ENCODE data around the gene ZNF648.
A peak's percentile ranks its signal among the peaks of the same experiment; 100 is the strongest.
"Not testable (repeated sequence)": the region's sequence is repeated elsewhere in the genome, so short reads cannot be mapped to it uniquely, and the experiment has no call there.

The ZNF648 gene, protein sequence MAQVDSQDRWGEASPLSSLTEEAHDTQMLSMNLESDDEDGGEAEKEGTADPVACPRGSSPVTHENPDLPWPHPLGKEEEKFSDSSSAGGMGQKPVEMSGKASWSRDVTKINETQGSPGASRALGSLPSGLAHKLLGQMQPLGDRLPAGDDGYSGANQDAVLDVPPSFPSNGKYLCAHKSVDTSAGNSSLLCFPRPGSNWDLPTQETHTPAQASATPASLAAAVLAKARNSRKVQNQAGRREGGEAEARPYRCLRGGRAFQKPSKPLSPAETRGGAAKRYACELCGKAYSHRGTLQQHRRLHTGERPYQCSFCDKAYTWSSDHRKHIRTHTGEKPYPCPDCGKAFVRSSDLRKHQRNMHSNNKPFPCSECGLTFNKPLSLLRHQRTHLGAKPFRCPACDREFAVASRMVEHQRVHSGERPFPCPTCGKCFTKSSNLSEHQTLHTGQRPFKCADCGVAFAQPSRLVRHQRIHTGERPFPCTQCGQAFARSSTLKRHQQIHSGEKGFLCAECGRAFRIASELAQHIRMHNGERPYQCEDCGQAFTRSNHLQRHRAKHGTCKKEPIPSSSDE

DNA sequence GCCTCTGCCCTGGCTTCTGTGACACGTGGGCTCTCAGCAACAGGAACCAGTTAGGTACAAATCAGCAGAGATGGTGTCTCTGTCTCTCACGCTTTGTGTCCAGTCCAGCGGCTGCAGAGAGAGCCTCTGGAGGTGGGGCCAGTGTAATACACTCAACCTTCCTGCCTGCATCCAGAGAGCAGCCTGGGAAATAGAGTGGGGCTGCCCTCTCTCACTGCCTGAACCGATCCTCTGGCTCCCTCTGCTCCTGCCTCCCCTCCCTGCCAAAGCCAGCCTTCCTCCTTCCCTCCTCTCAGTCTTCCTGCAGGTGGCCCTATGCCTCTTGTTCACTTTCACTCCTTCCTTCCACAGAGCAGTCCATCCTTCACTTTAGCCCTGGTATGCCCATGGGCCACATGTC is at the start of gene ZNF648:
Gene ZNF648 (minus strand): TSS at position 119 of the 400 bp plus-strand sequence. CDS start 3,702 bp downstream, outside the sequence.
- no peak for DNase-seq

DNA sequence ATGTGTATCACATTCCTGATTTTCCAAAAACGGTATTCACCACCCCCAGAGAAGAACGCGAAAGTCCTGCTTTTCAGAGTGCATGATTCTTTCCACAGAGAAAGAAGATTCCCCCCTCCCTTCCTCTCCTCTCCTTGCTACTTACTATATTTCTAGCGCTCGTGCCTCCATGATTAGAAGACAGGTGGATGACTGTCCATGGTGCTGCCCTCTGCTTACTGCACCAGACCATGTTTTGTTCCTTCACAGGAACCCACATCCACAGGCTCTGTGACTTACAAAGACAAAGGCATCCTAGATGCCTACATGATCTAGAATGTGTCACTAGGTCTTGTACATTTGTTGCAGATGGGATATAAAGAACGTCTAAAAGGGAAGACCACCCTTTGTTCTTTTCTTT is 49.1 kb upstream of the ZNF648 start:
- DNase-seq: no peak

DNA sequence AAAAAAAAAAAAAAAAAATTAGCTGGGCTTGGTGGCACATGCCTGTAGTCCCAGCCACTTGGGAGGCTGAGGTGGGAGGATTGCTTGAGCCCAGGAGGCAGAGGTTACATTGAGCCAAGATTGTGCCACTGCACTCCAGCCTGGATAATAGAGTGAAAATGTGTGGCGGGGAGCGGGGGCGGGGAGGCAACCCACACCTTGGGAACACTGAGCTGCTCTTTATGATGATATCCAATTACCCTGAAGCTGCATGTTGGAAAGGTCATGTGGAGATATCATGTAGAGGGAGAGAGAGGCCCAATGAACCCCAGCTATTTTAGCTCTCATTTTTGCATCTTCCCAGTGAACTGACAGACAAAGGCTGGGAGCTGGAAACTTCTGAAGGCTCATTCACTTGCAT is 48.3 kb upstream of the ZNF648 start:
- DNase-seq: no peak

DNA sequence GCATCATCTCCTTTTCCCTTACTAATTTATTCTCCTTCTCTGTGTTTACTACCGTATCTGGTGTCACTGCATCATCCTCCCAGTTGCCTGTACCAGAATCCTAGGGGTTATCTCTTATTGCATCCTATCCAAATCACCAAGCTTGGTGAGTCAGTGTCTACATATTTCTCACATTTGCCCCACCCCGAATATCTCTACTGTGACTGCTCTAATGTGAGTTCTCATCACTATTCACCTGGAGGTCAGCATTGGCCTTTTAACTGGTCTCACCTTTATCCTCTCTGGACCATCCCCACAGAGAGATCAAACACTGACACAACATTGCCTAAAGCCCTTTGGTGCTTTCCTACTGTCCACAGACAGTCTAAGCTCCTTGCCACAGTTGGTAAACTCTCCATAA is 45.7 kb upstream of the ZNF648 start:
- DNase-seq: no peak

DNA sequence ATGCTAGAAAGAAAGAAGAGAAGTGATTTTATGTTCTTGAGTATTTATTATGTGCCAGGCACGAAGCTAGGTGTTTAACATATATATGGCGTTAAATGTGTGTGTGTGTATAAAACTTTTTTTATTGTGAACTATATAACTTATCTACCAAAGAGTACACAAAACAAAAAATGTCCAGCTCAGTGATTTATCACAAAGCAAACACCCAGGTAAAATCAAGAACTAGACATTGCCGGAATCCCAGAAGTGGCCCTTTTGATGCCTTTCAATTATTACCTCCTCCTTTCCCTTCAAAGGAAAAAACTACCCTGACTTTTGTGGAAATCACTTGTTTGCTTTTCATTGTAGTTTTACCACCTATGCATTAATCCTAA is 40.5 kb upstream of the ZNF648 start:
- no peak for DNase-seq

DNA sequence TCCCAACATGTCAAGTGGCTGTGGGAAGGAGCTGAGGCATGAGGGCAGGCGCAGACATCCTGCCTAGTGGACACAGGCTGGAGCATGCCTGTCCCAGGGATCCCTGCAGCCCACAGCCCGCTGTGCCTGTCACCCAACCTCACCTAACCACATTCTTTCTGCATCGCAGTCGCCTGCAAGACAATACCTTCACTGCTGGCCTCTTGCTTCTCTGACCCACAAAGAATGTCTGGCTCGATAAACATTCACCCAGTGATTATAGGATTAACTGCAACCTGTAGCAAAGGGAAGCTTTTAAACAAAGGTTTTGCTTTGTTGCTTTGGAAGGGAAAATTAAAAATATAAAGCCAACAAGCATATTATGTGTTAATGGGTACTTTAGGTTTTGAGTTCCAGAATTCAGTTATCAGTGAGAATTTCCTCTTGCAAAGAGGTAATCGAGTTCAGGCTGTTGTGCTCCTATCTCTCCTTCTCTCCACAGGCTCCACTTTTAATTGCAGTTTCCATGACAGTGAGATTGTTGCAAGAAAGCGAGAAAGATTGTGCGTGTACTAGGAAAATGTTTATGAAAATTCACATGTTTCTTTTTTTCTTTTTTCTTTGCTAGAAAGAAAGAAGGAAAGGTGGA is 40.0 kb upstream of the ZNF648 start:
- DNase-seq: no peak

DNA sequence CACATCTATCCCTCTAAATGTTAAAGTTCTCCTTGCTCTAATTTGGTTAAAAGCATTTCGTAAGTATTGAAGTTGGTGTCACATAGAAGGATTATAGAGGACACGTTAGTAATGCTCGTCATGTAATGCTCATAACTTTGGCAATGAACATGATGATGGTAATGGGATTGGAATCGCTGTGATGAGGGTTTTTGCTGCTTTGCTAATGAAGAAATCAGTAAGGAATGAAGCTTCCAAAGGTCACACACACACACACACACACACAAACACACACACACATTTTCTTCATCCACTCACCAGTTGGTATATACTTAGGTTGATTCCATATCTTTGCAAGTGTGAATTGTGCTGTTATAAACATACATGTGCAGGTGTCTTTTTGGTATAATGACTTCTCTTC is 36.8 kb upstream of the ZNF648 start:
- no peak for DNase-seq

DNA sequence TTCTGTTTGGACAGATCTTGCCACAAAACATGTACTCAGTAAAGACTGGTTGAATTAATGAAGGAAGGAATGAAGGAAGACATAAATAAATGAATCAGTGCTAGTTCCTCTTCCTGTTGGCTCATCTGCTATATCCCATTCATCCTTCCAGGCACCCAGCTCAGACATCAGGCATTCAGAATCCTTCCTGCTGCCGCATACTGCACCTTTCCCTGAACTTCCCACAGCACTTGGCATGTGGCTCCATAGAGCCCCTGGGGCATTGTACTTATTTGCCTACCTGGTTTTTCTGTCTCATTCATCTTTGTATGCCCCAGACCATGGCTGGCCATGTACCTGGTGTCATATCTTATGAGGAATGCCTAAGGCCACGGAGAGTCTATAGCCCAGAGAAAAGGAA is 34.4 kb upstream of the ZNF648 start:
- no peak for DNase-seq

DNA sequence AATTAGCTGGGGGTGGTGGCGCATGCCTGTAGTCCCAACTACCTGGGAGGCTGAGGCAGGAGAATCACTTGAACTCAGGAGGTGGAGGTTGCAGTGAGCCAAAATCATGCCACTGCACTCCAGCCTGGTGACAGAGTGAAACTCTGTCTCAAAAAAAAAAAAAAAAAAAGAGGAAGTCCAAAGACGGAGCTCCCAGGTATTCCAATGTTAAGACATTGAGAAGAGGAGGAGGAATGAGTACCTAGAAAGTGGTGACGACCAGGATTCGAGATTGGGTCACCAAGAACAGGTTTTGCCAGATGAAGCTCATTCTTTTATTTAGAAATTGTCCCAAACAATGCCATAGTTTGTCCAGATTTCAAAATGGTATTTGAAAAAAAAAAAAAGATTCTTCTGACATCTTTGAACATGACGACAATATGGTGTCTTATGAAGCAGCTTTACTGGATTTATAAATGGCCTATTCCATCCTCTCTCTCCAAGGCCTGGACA is 33.0 kb upstream of the ZNF648 start:
- DNase-seq: not testable (repeated sequence)

DNA sequence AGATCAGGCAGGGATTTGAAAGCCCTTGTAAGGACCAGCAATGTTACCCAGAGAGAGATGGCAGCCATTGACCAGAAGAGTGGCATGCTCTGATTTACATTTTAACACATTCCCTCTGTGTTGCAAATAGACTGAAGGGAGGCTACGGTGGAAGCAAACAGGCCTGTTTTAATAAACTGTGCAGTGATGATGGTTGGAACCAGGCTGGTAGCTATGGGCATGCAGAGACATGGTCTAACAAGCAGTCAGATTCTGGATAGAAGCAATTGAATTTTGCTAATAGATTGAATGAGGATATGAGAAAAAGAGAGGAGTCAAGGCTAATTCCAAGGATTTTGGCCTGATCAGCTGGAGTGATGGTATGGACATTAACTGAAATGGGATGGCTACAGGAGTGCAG is 32.3 kb upstream of the ZNF648 start:
- no peak for DNase-seq

DNA sequence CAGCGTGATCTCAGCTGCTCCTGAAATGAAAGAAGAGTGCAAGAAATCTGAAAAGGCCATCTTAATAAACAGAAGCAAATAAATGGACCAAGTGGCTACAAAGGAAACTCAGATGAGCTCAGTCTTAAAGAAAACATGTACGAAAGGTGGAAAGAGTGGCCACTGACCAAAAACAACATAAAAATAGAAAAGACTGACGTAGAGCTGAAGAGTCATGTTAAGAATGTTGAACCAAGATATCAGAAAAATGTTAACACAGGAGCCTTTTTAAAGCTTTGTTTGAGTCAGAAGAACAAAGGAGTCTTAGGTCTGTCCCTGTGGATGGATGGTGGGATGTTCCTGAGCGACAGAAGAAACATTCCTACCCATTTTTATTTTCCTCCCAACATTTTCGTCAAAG is 30.8 kb upstream of the ZNF648 start:
- no peak for DNase-seq

DNA sequence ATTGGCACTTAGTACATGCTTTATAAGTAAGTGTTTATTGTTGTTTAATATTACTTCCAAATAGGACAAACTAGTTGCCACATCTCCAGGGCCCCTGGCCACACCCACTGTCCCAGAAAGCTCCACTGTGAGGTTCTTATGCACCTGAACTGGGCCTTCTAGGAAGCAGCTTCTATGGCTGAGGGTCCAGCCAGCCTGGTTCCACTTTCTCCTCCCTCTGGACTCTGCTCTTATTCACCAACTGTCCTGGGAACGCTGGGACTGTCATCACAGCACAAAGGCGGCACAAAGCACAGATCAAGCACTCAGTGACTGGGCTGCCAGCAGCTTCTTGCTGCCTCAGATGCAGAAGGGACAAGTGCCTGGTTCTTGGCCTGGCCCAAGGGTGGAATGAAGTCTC is 29.6 kb upstream of the ZNF648 start:
- no peak for DNase-seq

DNA sequence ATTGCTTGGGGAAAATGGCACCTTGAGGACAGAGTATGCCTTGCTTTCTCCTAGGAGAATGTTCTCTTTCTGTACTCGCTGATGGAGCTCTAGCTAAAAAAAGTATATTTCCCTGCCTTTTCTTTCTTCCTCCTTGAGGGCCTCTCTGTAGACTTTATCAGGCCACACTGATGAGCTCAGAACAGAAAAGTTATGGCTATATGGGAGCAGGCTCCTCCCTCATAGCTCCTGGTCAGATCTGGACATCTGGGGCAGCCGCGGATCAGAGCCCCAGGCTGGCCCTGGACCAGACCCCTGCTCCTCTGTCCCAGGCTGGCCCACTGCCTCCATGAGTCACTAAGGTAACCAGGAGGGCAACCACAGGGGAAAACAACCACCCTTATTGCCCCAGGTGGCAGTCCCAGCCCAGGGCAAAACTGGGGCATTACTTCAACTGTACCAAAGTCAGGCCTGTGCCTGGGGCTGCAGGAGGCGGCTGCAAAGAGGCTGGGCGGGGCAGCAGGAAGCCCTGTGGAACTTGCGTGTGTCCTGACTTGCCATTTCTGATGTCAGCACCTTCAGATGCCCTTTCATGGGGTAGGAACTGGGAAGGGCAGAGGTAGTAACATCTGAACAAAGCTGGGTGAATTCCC is 26.3 kb upstream of the ZNF648 start:
- no peak for DNase-seq

DNA sequence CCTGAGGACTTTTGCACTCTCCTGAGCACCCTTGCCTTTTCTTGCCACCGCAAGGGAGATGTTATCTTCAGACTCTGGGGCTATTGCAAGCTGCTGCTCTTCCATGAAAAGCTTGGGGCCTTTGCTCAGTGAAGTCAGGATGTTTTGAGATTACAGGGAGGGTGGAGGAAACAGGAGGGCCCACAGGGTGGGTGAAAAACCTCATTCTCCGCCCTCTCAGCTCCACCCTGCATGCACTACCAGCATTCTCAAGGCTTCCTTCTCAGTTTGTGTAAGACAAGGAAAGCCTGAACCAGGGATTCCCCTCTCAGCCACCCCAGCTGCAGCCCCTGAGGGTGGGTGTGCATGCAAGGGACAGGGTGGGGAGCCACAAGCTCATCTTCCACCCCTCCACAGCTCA is 25.8 kb upstream of the ZNF648 start:
- DNase-seq: no peak

DNA sequence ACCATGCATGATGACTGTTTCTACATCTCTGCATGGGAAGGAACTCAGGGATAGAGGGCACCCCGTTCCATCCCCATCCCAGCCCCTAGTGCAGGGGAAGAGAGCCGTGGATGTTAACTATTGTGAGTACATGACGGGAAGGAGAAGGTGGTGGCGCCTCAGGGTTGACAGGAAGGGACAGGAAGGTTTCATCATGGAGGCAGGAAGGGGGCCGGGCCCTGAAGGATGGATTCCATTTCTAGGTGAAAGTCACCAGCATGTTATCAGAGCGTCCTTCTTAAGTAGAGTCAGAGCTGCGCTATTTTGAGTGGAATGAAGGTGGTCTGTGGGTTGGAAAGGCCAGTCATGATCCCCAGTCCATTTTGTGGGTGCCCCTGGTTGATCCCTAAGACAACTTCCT is 25.1 kb upstream of the ZNF648 start:
- DNase-seq: no peak

DNA sequence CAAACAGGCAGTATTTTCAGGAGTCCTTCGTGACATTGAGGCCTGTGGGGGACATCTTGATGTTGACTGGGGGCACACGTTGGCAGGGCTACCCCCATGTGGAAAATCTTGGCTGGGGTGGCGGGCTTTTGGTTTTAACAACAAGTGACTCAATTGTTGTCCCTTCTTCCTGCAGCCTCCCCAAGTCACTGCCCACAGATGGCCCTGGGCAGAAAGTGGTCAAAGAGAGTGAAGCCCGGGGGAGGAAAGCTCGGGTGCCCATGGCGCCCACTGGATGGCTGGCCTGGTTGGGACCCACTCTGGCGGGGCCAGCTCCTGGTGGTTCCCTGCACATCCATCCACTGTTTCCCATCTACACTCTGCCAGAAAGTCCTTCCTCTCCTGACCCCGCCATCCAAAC is 24.6 kb upstream of the ZNF648 start:
- DNase-seq: no peak

DNA sequence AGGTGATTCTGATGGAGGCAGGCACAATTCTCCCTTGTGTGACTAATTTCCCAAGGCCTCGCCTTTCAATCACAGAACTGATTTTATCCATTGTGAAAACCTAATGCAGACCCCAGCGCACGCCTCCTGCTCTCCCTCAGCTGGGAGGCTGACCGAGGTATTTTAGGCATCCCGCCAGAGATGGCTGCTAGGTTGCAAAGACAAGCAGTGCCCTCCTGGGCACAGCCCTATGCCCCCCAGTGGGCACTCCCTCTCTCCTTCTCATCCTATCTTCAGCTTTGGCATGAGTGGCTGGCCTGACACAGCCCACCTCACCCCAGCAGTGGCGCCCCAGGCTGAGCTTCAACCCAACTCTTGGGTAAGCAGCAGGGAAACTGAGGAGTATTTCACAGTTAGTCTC is 24.2 kb upstream of the ZNF648 start:
- DNase-seq: no peak

DNA sequence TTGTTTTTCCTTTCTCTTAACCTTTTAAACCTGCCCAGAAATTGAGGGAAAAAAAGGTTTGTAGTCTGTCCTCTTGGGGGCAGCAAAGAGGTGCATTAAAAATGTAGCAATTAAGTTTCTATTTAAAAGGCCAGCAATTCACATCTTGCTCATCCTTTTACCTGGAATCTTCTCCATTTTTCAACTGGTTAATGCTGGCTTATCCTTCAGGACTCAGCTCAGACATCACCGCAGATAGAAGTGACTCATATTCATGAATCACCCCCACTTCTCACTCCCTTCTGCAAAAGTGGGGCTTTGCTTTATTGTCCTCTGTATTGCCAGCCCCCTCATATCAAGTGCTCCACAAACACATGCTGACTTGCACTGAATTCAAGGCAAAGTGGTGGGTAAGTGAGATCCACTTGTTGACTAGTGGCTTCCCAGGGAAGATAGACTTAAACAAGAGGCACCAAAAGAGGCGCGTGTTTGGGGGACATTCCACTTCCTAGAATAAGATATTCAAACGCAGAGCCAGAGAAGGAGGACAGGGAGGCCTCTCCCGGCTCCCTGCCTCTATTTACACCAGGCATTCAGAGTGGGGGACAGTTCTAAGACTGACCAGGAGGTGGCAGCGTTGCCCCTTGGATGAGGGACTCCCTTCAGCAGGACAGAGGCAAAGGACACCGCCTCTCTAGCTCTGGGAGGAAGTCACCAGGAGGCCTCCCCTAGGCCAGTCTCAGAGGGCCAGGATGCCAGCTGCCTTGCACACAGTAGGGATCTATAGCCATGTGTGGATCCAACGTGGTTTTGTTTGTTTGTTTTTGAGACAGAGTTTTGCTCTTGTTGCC is 23.2 kb upstream of the ZNF648 start:
- peak; percentile 78 for DNase-seq

DNA sequence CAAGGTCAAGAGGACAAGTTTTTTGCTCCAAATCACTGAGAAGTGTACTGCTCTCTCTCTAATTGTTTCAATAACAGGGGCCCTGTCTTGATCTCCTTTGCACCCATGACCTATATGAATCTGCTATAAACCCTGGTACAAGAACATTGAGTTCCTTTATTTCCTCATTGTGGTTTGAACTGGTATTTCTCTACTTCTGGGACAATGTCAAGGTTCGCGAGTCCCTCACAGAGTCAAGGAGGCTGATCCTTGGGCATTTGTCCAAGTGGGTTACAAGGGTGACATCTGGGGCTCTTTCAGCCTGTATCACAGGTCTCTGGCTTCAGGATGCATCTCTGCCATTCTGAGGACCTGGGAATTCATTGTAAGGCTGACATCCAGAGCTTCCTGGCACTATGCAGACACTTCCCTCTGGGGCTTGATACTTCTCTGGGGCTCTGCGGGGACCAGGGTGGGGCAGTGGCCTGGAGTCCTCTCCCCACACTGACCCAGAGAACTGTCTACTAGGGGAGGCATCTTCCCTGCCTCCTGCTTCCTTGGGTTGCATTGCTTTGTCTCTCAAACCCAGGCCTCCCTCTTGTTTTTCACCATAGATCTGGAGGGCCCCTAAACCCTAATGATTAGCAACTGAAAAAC is 22.5 kb upstream of the ZNF648 start:
- DNase-seq: peak; percentile 50

DNA sequence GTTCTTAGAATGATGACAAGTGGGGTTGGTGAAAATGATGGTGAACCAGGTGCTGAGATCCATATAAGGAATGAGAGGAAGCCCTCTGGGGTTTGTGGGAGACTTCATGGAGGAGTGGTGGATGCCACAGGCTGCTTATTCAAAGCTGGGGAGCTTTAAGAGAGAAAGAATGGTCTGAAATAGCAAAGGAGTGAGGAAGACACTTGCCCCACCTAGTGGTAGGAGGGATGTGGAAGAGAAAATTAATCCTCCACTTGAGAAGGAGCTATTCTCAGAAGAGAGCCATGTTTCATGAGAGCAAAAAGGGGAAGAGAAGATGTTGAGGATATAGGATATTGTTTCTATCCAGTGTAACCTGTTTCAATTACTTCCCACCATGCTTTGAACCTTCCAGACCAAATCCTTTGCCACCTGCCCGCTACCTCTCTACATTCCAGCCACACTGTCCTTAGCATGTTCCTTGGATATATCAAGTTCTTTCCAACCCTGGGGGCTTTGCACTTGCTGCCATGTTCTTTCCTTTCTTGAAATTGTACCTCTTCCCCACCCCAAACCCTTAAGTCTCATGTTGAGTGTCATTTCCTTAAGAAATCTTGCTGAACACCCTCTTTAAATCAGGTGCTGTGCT is 19.6 kb upstream of the ZNF648 start:
- DNase-seq: peak; percentile 85

DNA sequence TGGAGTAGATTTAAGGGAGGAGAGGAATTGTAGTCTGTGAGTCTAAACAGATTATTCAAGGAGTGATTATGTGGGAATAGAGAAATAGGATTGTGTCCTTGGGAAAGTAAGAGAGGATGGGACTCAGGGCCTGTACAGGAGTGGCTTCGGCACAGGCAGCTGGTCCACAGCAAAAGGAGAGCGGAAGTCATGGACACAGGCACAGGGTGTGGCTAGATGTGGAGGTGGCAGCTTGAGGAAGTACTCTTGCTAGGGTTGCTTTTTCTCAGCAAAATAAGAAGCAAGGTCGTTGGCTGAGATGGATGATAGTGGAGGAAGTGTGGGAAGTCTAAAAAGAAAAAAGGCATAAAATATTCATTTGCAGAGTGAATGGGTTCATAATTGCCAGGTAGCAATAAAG is 18.5 kb upstream of the ZNF648 start:
- DNase-seq: no peak

DNA sequence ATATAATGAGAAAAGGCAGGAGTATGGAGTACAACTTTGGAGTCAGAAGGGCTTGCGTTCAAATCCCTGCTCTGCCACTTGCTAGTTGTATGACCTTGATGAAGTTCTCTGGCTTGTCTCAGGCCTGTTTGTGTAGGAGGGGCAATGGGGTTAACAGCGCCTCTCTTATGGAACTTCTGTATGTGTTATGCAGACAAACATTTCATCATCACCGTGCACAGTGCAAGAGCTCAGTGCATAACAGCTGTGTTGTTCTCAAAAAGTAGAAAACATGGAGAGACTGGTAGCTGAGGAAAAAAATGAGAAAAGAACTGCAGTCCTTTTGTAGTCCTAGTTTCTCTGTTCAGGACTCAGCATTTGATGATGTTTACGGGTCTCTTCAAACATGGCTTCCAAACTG is 10.4 kb upstream of the ZNF648 start:
- DNase-seq: peak; percentile 17

Data from MV-4-11 (cell line).